Measurements from ENCODE around the gene PRELID1. TPM values are rescaled to one million over a fixed set of nuclear protein-coding genes. Genes with fewer than 3 reads are reported as not detected.

Gene PRELID1
- polyA plus RNA-seq, 1 experiment = 135 TPM

DNA sequence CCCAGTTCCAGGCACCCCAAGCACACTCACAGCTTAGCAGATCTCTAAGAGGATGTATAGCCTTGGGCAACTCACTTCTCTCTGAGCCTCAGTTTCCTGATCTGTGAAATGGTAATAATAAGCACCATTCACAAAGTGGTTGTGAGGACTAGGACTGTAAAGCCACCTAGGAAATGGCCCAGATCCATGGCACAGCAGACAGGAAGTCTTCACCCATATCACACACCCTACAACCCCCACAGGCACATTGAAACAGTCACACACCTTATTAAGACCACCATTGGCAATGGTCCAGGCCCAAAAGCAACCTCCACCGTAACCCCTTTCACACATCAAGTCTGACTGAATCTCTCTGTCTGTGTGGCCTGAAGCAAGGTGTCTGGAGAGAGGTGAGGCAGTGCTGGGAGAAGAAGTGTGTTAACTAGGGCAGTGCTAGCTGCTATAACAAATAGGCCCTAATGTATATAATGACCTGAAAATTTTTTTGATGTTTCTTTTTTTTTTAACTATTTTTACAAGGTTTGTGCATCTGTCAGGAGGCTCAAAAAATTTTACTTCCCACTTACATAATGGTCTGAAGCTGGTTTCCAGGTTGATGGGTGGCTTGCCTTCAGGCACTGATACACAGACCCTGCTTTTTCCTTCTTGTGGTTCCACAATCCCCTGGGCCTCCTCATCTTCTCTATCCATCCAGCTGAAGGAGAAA is 51.7 kb downstream of the PRELID1 start:
- CTCF ChIA-PET = interaction anchor here (0.9 to 1.9 kb wide), 3 partner anchors 12 to 243 kb away, joined by 3 to 4 read pairs (median 3); no protein-coding TSS in a partner anchor
- POLR2A ChIA-PET = no interaction called here
- no peak for DNase-seq (ENCODE audit: low read depth, low spot score)
- Histone ChIP-seq H3K27me3 (ENCODE audit: control insufficient read depth, insufficient read depth, low read length) (peaks cover 9% of the 10 kb centered on the region), H3K4me3 (ENCODE audit: low read depth, low read length) (no peak overlapping the region), H3K27ac (ENCODE audit: low read depth, low read length) (no peak overlapping the region), H3K9me3 (ENCODE audit: control insufficient read depth, insufficient read depth, low read length) (no peaks in the 10 kb centered on the region; the same call in 1 of the 2 replicates)
- TF ChIP-seq, protein P1, sequence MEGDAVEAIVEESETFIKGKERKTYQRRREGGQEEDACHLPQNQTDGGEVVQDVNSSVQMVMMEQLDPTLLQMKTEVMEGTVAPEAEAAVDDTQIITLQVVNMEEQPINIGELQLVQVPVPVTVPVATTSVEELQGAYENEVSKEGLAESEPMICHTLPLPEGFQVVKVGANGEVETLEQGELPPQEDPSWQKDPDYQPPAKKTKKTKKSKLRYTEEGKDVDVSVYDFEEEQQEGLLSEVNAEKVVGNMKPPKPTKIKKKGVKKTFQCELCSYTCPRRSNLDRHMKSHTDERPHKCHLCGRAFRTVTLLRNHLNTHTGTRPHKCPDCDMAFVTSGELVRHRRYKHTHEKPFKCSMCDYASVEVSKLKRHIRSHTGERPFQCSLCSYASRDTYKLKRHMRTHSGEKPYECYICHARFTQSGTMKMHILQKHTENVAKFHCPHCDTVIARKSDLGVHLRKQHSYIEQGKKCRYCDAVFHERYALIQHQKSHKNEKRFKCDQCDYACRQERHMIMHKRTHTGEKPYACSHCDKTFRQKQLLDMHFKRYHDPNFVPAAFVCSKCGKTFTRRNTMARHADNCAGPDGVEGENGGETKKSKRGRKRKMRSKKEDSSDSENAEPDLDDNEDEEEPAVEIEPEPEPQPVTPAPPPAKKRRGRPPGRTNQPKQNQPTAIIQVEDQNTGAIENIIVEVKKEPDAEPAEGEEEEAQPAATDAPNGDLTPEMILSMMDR (IDR thresholded peaks at IDR 0.05; ENCODE audit: low read depth, low read length) = no peak

DNA sequence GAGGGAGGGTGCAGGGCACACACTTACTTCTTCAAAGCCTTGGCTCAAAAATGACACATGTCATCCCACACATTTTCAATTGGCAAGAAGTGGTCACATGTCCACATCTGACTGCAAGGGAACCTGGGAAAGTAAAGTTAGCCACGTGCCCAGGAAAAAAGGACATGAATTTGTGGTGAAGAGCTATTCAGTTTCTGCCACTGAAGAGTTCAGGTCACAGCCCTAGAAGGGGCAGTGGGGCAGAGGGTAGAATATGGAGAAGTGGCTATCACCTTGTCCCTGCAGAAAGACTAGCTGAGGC is 52.2 kb downstream of the PRELID1 start:
- Histone ChIP-seq H3K9me3 (ENCODE audit: control insufficient read depth, insufficient read depth, low read length) (no peaks in the 10 kb centered on the region; the same call in 1 of the 2 replicates), H3K27me3 (ENCODE audit: control insufficient read depth, insufficient read depth, low read length) (peaks cover 10% of the 10 kb centered on the region), H3K4me3 (ENCODE audit: low read depth, low read length) (no peak overlapping the region), H3K27ac (ENCODE audit: low read depth, low read length) (no peak overlapping the region)
- no peak for DNase-seq (ENCODE audit: low read depth, low spot score)
- TF ChIP-seq, protein P1 (IDR thresholded peaks at IDR 0.05; ENCODE audit: low read depth, low read length) = no peak
- CTCF ChIA-PET = interaction anchor here (0.9 kb wide), 1 partner anchor 244 kb away, joined by 3 read pairs; no protein-coding TSS in a partner anchor
- POLR2A ChIA-PET = no interaction called here

Other genes with a start within 250 kb of the PRELID1 start
- gene FGFR4, start 216.9 kb upstream of the PRELID1 start, polyA plus RNA-seq (2011; rRNA removed) = 5.8 and 6.8 TPM in 2 replicates
- 25.6 and 33.4 TPM in 2 replicates for gene NSD1, start 170.0 kb upstream of the PRELID1 start, polyA plus RNA-seq (2011; rRNA removed)
- 35.4 and 38.8 TPM in 2 replicates for gene RAB24, start 80 bp upstream of the PRELID1 start, polyA plus RNA-seq (2011; rRNA removed)
- gene MXD3, start 8.1 kb downstream of the PRELID1 start, polyA plus RNA-seq (2011; rRNA removed) = 2.8 and 2.9 TPM in 2 replicates
- gene LMAN2, start 47.9 kb downstream of the PRELID1 start, polyA plus RNA-seq (2011; rRNA removed) = 150 and 212 TPM in 2 replicates
- 2.6 and 4.4 TPM in 2 replicates for gene RGS14, start 54.1 kb downstream of the PRELID1 start, polyA plus RNA-seq (2011; rRNA removed)
- not detected in 2 replicates for gene SLC34A1, start 80.6 kb downstream of the PRELID1 start, polyA plus RNA-seq (2011; rRNA removed)
- gene PFN3, start 96.9 kb downstream of the PRELID1 start, polyA plus RNA-seq (2011; rRNA removed) = not detected in 2 replicates
- gene F12, start 105.8 kb downstream of the PRELID1 start, polyA plus RNA-seq (2011; rRNA removed) = 0.35 and 0.48 TPM in 2 replicates
- 16.4 and 21.4 TPM in 2 replicates for gene GRK6, start 122.9 kb downstream of the PRELID1 start, polyA plus RNA-seq (2011; rRNA removed)
- 1.0 and 1.6 TPM in 2 replicates for gene PRR7, start 143.0 kb downstream of the PRELID1 start, polyA plus RNA-seq (2011; rRNA removed)
- 146 and 164 TPM in 2 replicates for gene DBN1, start 169.8 kb downstream of the PRELID1 start, polyA plus RNA-seq (2011; rRNA removed)
- gene PDLIM7, start 193.8 kb downstream of the PRELID1 start, polyA plus RNA-seq (2011; rRNA removed) = 195 and 268 TPM in 2 replicates
- gene DOK3, start 206.0 kb downstream of the PRELID1 start, polyA plus RNA-seq (2011; rRNA removed) = 0.50 and 0.96 TPM in 2 replicates
- gene DDX41, start 213.2 kb downstream of the PRELID1 start, polyA plus RNA-seq (2011; rRNA removed) = 71.8 and 96.0 TPM in 2 replicates

Data from AG04450 (cell line).